Endothelial cell (in vitro differentiated cells): ENCODE measurements around the gene GP1BB. TPM values are rescaled to one million over a fixed set of nuclear protein-coding genes. Genes with fewer than 3 reads are reported as not detected.

Experiments used
- DNase-seq: peaks from one replicate; pipeline ENCODE4 v3.0.0; 2021; ENCODE audit warnings: low spot score
- H3K27ac Mint-ChIP-seq: one replicate; pipeline ENCODE4 v1.8.0; 2021; ENCODE audit warnings: mixed read lengths, inconsistent platforms; ENCODE audit not compliant: unreplicated experiment
- H3K27me3 Mint-ChIP-seq: one replicate; pipeline ENCODE4 v1.8.0; 2021; ENCODE audit warnings: mild to moderate bottlenecking, moderate library complexity, mixed read lengths, inconsistent platforms; ENCODE audit not compliant: unreplicated experiment
- H3K36me3 Mint-ChIP-seq: one replicate; pipeline ENCODE4 v1.8.0; 2021; ENCODE audit warnings: mild to moderate bottlenecking, low read depth, mixed read lengths, inconsistent platforms; ENCODE audit not compliant: unreplicated experiment
- H3K4me1 Mint-ChIP-seq: one replicate; pipeline ENCODE4 v1.8.0; 2021; ENCODE audit warnings: mild to moderate bottlenecking, mixed read lengths, inconsistent platforms; ENCODE audit not compliant: unreplicated experiment
- H3K4me3 Mint-ChIP-seq: one replicate; pipeline ENCODE4 v1.8.0; 2021; ENCODE audit warnings: mild to moderate bottlenecking, mixed read lengths, inconsistent platforms; ENCODE audit not compliant: unreplicated experiment
- H3K9me3 Mint-ChIP-seq: one replicate; pipeline ENCODE4 v1.8.0; 2021; ENCODE audit warnings: mixed read lengths, inconsistent platforms; ENCODE audit not compliant: unreplicated experiment
- CTCF ChIP-seq: fragments of 200-600 bp; sonication (generic); IDR thresholded peaks from one replicate; pipeline ENCODE4 v1.5.0; 2021; ENCODE audit warnings: antibody characterized with exemption; ENCODE audit not compliant: unreplicated experiment
- total RNA-seq: library from RNA; stranded (reverse); fragmentation: NEBNext Ultra II Directional; extraction: Animal tissue kit (Norgen Biotek cat#: 25700); gene quantifications from one replicate; pipeline ENCODE4 v1.2.1, GENCODE V29; 2021; ENCODE audit not compliant: unreplicated experiment

The GP1BB gene
- total RNA-seq, 1 donor from 2014 or later = not detected

- DNase-seq = no peak
- H3K9me3 Mint-ChIP-seq = no peaks in the 10 kb centered on the region
- TF ChIP-seq CTCF = no peak
- peaks cover 28% of the 10 kb centered on the region for H3K4me1 Mint-ChIP-seq
- H3K27me3 Mint-ChIP-seq = peaks cover 29% of the 10 kb centered on the region
- H3K27ac Mint-ChIP-seq = no peak overlapping the region
- H3K4me3 Mint-ChIP-seq = no peak overlapping the region
- peaks cover 6% of the 10 kb centered on the region for H3K36me3 Mint-ChIP-seq
Measured at GRCh38 chr22:19757985-19758895, 34.9 kb downstream of the GP1BB start.

GRCh38 chr22:19758896-19759426, 35.6 kb downstream of the GP1BB start:
- TF ChIP-seq CTCF = no peak
- Mint-ChIP-seq H3K4me1 (peaks cover 31% of the 10 kb centered on the region), H3K27ac (no peak overlapping the region), H3K36me3 (peaks cover 6% of the 10 kb centered on the region), H3K27me3 (peaks cover 30% of the 10 kb centered on the region), H3K9me3 (no peaks in the 10 kb centered on the region), H3K4me3 (no peak overlapping the region)
- no peak for DNase-seq

GRCh38 chr22:19759427-19760057, 36.2 kb downstream of the GP1BB start:
- Mint-ChIP-seq H3K27me3 (peaks cover 32% of the 10 kb centered on the region), H3K9me3 (no peaks in the 10 kb centered on the region), H3K4me1 (peaks cover 33% of the 10 kb centered on the region), H3K27ac (peak overlapping the region; percentile 13), H3K36me3 (peaks cover 6% of the 10 kb centered on the region), H3K4me3 (peak overlapping the region; percentile 76)
- DNase-seq = no peak
- TF ChIP-seq CTCF = peak; percentile 15

GRCh38 chr22:19760058-19760950, 37.0 kb downstream of the GP1BB start, which contains the start of gene TBX1:
TSS of gene TBX1 (plus strand) at chr22:19760778. CDS start at chr22:19760844, 66 bp downstream.
- no peak for TF ChIP-seq CTCF
- H3K9me3 Mint-ChIP-seq = no peaks in the 10 kb centered on the region
- peaks cover 32% of the 10 kb centered on the region for H3K27me3 Mint-ChIP-seq
- peak within 1 kb of the TSS; percentile 13 for H3K27ac Mint-ChIP-seq
- peaks cover 6% of the 10 kb centered on the region for H3K36me3 Mint-ChIP-seq
- no peak for DNase-seq
- H3K4me3 Mint-ChIP-seq = peak within 1 kb of the TSS; percentile 76
- peaks cover 37% of the 10 kb centered on the region for H3K4me1 Mint-ChIP-seq
